ENCODE measurements around the gene ATOX1.

Gene ATOX1

GRCh38 chr5:151764801-151765200 is 6.4 kb upstream of the ATOX1 start:
- H3K9ac ChIP-seq, result no peak overlapping the region
- no peak for TF ChIP-seq CTCF (conservative IDR thresholded peaks at IDR 0.05; ENCODE audit: low read depth, low read length)
- H3K4me2 ChIP-seq, result no peak overlapping the region
- no peak overlapping the region for H3K27ac ChIP-seq
- no peaks in the 10 kb centered on the region for H3K36me3 ChIP-seq (ENCODE audit: insufficient read depth)
- H3K27me3 ChIP-seq (ENCODE audit: insufficient read depth, low read depth), result no peaks in the 10 kb centered on the region
- H4K20me1 ChIP-seq (ENCODE audit: insufficient read depth), result no peaks in the 10 kb centered on the region
- H3K4me3 ChIP-seq (IDR thresholded peaks at IDR 0.05; ENCODE audit: insufficient read depth, low read depth, low read length), result no peak overlapping the region
- H2AFZ ChIP-seq (ENCODE audit: low read depth), result no peak overlapping the region
- H3K4me1 ChIP-seq (ENCODE audit: low read depth, poor library complexity, severe bottlenecking), result peaks cover 9% of the 10 kb centered on the region
- no peaks in the 10 kb centered on the region for H3K79me2 ChIP-seq (ENCODE audit: insufficient read depth, low read depth)

DNA sequence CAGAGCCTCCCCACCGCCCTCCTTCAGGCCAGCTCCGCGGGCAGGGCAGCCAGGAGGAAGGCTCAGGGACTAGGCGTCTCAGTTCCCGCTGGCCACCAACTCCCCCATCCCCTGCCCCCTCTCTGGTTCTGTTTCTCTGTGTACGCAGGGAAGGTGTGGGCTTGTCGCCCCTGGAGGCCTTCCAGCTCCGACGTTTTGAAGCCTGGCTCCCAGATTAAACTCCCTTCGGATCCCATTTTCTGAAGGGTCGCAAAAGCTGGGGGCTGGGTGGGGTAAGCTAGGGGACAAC is 346 bp downstream of the ATOX1 start:
- no peak overlapping the region for H3K4me3 ChIP-seq (IDR thresholded peaks at IDR 0.05; ENCODE audit: insufficient read depth, low read depth, low read length)
- no peak for TF ChIP-seq CTCF (conservative IDR thresholded peaks at IDR 0.05; ENCODE audit: low read depth, low read length)
- peak overlapping the region; percentile 75 for H3K27ac ChIP-seq
- no peaks in the 10 kb centered on the region for H3K27me3 ChIP-seq (ENCODE audit: insufficient read depth, low read depth)
- H3K36me3 ChIP-seq (ENCODE audit: insufficient read depth), result no peaks in the 10 kb centered on the region
- H3K4me1 ChIP-seq (ENCODE audit: low read depth, poor library complexity, severe bottlenecking), result peaks cover 51% of the 10 kb centered on the region
- peak overlapping the region; percentile 88 for H3K4me2 ChIP-seq
- H4K20me1 ChIP-seq (ENCODE audit: insufficient read depth), result no peaks in the 10 kb centered on the region
- no peak overlapping the region for H2AFZ ChIP-seq (ENCODE audit: low read depth)
- H3K79me2 ChIP-seq (ENCODE audit: insufficient read depth, low read depth), result peaks cover 43% of the 10 kb centered on the region
- peak overlapping the region; percentile 81 for H3K9ac ChIP-seq

GRCh38 chr5:151757233-151758140 is 944 bp downstream of the ATOX1 start:
- TF ChIP-seq CTCF (conservative IDR thresholded peaks at IDR 0.05; ENCODE audit: low read depth, low read length), result no peak
- Histone ChIP-seq H3K79me2 (ENCODE audit: insufficient read depth, low read depth) (peaks cover 49% of the 10 kb centered on the region), H3K36me3 (ENCODE audit: insufficient read depth) (no peaks in the 10 kb centered on the region), H2AFZ (ENCODE audit: low read depth) (no peak overlapping the region), H3K27ac (peak overlapping the region; percentile 75), H3K4me3 (IDR thresholded peaks at IDR 0.05; ENCODE audit: insufficient read depth, low read depth, low read length) (no peak overlapping the region), H3K27me3 (ENCODE audit: insufficient read depth, low read depth) (no peaks in the 10 kb centered on the region), H3K9ac (peak overlapping the region; percentile 81), H3K4me1 (ENCODE audit: low read depth, poor library complexity, severe bottlenecking) (peaks cover 57% of the 10 kb centered on the region), H4K20me1 (ENCODE audit: insufficient read depth) (no peaks in the 10 kb centered on the region), H3K4me2 (peak overlapping the region; percentile 88)

DNA sequence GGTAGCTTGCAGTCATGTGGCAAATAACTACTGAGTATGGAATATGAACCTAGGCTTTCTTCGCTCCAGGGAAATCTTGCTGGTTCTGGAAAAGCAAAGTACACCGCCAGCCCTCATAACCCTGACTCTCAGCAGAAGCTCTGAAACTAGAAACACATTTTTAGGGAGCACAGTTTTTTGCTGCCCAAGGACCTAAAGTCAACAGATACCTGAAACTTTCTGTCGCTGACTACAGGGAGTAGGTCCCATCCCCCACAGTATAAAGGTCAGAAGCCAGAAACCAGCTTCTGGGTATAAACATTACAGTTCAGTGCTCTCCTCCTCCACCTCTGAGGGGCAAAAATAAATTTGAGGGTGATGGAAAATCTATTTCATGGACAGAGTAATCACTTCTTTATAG is 3.0 kb downstream of the ATOX1 start:
- Histone ChIP-seq H3K9ac (peak overlapping the region; percentile 37; the same call in 1 of the 2 replicates), H3K27me3 (ENCODE audit: insufficient read depth, low read depth) (no peaks in the 10 kb centered on the region), H4K20me1 (ENCODE audit: insufficient read depth) (no peaks in the 10 kb centered on the region), H3K27ac (peak overlapping the region; percentile 75), H3K36me3 (ENCODE audit: insufficient read depth) (no peaks in the 10 kb centered on the region), H3K4me2 (peak overlapping the region; percentile 88), H2AFZ (ENCODE audit: low read depth) (no peak overlapping the region), H3K79me2 (ENCODE audit: insufficient read depth, low read depth) (peaks cover 68% of the 10 kb centered on the region), H3K4me1 (ENCODE audit: low read depth, poor library complexity, severe bottlenecking) (peaks cover 78% of the 10 kb centered on the region), H3K4me3 (IDR thresholded peaks at IDR 0.05; ENCODE audit: insufficient read depth, low read depth, low read length) (no peak overlapping the region)
- no peak for TF ChIP-seq CTCF (conservative IDR thresholded peaks at IDR 0.05; ENCODE audit: low read depth, low read length)
